Left cardiac atrium (tissue), 4 donors: ENCODE results near the gene ADCY3. TPM values are rescaled to one million over a fixed set of nuclear protein-coding genes. Genes with fewer than 3 reads are reported as not detected.

Source experiments
- ATAC-seq, 2 donors: fragments of 200-7000 bp; cut with Tn5 transposase; one replicate each; pipeline ENCODE4 v1.9.1; 2020; ENCODE audit warnings: mild to moderate bottlenecking in 2 of 2, moderate library complexity in 2 of 2
- DNase-seq: peaks from one replicate; pipeline ENCODE4 v3.0.0-alpha.2; 2020
- intact Hi-C, 2 donors: fragments of 100-400 bp; cut with DNase I; formaldehyde crosslinking; loops; one replicate each; pipeline versions ENCODE4 v1.14.1 to v1.15.1; 2022 to 2023
- total RNA-seq, 2 donors: library from RNA; stranded (reverse); fragmentation: NEBNext Ultra II Directional; extraction: Animal tissue kit (Norgen Biotek cat#: 25700); gene quantifications; one replicate each; pipeline ENCODE4 v1.2.1, GENCODE V29; 2021
- donor health status: DM: no; HTN: yes; CAD: no.
- donor health status: DM: no; HTN: yes; CAD: no; lungs with severe emphysema.
- donor health status: DM: yes; HTN: yes; CAD: no.
- donor health status: Dilated cardiomyopathy.

Gene ADCY3
- total RNA-seq, 2 donors from 2014 or later: 42.7 to 44.0 TPM

DNA sequence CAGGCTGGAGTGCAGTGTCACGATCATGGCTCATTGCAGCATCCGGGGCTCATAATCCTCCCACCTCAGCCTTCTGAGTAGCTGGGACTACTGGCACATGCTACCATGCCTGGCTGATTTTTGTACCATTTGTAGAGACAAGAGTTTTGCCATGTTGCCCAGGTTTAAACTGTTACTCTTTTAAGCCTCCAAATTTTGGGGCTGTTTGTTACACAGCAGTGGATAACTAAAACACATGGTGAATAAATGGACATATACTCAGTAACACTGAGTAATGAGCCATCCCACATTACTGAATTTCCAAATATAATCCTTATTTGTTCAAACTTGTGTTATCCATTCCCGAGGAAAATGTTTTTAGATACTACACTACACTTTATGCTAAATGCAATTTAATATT, 9.8 kb downstream of the ADCY3 start:
- DNase-seq (no peak), ATAC-seq (no peak)
- intact Hi-C loops: no loop called here

- ATAC-seq: no peak
- DNase-seq: no peak
- intact Hi-C loops: no loop called here
These were observed 10.4 kb downstream of the ADCY3 start for GRCh38 chr2:24909555-24910177.

DNA sequence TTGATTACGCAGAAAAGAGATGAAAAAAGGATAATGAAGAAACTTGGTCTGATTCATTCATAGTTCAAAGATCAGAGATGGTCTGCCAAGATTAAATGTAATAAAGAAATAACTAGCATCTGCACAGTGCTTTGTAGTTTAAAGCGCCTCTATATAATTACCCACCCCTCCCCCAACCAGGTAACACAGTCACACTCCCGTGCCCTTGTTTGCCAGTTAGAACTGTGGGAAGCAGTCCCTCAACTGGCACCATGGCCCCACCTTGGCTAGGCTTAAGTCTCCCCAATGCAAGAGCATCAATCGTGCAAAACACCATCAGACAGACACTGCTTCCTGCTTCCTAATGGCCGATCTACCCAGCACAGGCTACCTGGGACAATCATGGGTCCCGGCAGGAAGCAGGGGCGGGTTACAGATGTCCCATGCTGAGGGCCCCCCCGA, 11.6 kb downstream of the ADCY3 start:
- ATAC-seq (no peak), DNase-seq (no peak)
- intact Hi-C loops: no loop called here

DNA sequence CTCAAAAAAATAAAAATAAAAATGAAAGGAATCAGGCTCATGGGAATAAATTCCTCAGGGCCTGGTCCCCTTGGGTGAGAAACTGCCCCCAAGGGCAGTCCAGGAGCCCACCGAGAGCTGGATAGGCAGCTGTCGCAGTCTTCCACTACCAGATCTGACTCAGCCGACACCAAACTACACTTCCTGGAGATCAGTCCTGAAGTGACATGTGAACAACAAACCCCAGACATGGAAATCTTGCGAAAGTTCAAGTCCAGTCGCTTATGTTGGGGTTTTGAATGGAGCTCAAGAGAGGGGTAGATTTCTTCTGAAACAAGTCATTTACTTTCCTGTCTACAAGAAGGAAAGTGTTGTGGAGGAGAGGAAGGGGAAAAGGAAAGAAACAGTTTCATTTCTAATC, 12.9 kb downstream of the ADCY3 start:
- ATAC-seq (no peak), DNase-seq (no peak)
- intact Hi-C loops: no loop called here

GRCh38 chr2:24906466-24906865, 13.6 kb downstream of the ADCY3 start:
- ATAC-seq (no peak), DNase-seq (peak; percentile 9)
- intact Hi-C loops: no loop called here

GRCh38 chr2:24903161-24904103, 16.6 kb downstream of the ADCY3 start:
- intact Hi-C loops: no loop called here
- ATAC-seq: no peak
- DNase-seq: no peak

- no peak for DNase-seq
- no peak for ATAC-seq
- intact Hi-C loops: no loop called here
These were observed 20.6 kb downstream of the ADCY3 start for GRCh38 chr2:24899361-24899910.

- ATAC-seq: no peak
- intact Hi-C loops: no loop called here
- DNase-seq: no peak
These were observed 21.6 kb downstream of the ADCY3 start for GRCh38 chr2:24898122-24899109.

DNA sequence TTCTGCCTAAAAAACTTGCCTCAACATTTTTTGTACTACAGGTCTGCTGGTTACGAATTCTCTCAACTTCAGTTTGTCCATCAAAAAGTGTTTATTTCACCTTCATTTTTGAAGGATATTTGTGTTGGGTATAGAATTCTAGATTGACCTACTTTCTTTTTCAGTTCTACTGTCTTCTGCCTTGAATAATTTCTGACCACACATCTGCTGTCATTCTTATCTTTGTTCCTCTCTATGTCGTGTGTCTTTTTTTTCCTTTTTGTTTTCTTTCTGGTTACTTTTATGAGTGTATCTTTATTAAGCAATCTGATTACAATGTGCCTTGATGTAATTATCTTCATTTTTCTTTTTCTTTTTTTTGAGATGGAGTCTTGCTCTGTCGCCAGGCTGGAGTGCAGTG, 25.3 kb downstream of the ADCY3 start:
- intact Hi-C loops: no loop called here
- ATAC-seq: no peak
- no peak for DNase-seq

DNA sequence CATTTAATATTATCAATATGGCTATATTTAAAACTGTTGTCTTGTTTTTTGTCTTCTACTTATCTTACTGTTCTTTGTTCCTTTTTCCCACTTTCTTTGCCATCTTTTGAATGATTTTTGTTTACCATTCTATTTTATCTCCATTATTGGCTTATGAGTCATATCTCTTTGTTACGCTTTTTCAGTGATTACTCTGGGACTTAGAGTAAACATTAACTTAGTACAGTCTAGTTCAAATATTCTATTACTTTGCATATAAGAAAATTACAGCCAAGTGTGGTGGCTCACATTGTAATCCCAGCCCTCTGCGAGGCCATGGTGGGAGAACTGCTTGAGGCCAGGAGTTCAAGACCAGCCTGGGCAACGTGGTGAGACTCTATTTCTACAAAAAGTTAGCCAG, 26.1 kb downstream of the ADCY3 start:
- intact Hi-C loops: no loop called here
- DNase-seq (no peak), ATAC-seq (no peak)

DNA sequence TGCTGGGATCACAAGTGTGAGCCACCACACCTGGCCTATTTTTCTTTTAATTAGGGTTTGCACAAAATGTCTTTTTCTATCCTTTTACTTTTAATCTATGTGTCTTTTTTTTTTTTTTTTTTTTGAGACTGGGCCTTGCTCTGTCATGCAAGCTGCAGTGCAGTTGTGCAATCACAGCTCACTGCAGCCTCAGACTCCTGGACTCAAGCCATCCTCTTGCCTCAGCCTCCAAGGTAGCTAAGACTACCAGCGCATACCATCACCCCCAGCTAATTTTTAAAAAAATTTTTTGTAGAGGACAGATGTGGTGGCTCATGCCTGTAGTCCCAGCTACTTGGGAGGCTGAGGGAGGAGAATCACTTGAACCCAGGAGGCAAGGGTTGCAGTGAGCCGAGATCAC, 27.1 kb downstream of the ADCY3 start:
- ATAC-seq (no peak), DNase-seq (no peak)
- intact Hi-C loops: no loop called here

GRCh38 chr2:24891201-24891600, 28.8 kb downstream of the ADCY3 start:
- intact Hi-C loops: no loop called here

DNA sequence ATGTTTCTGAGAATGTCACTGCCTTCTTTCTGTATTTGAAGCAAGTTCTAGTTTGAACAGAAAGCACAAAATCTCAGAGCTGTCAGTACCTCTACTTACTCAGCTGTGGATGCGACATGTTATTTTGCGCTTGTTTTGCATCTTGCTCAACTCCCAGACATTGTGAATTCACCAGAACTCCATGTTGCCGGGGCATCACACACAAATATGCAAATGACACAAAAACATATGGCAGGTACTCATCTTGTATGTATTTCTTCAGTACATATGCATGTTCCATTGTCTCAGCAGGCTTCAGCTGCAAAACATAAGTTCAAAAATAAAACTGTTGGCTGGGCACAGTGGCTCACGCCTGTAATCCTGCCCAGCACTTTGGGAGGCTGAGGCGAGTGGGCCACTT, 30.8 kb downstream of the ADCY3 start:
- DNase-seq (no peak), ATAC-seq (no peak)
- intact Hi-C loops: no loop called here

More at GRCh38 chr2:24891201-24891600, 28.8 kb downstream of the ADCY3 start:
- DNase-seq: no peak
- no peak for ATAC-seq

GRCh38 chr2:24888177-24888576, 31.9 kb downstream of the ADCY3 start:
- ATAC-seq (no peak), DNase-seq (no peak)
- intact Hi-C loops: no loop called here

GRCh38 chr2:24887307-24887874, 32.6 kb downstream of the ADCY3 start:
- intact Hi-C loops: no loop called here
- ATAC-seq (no peak), DNase-seq (no peak)

GRCh38 chr2:24886691-24887304, 33.2 kb downstream of the ADCY3 start:
- ATAC-seq (peak in 1 of 2 donors; percentile 18), DNase-seq (no peak)
- intact Hi-C loops: no loop called here

- intact Hi-C loops: no loop called here
- no peak for DNase-seq
- no peak for ATAC-seq
These were observed 33.9 kb downstream of the ADCY3 start for GRCh38 chr2:24886126-24886501.
